ENCODE results near the gene IGSF21. TPM values are rescaled to one million over a fixed set of nuclear protein-coding genes. Genes with fewer than 3 reads are reported as not detected.

IGSF21 gene
- total RNA-seq, 1 donor, result not detected

DNA sequence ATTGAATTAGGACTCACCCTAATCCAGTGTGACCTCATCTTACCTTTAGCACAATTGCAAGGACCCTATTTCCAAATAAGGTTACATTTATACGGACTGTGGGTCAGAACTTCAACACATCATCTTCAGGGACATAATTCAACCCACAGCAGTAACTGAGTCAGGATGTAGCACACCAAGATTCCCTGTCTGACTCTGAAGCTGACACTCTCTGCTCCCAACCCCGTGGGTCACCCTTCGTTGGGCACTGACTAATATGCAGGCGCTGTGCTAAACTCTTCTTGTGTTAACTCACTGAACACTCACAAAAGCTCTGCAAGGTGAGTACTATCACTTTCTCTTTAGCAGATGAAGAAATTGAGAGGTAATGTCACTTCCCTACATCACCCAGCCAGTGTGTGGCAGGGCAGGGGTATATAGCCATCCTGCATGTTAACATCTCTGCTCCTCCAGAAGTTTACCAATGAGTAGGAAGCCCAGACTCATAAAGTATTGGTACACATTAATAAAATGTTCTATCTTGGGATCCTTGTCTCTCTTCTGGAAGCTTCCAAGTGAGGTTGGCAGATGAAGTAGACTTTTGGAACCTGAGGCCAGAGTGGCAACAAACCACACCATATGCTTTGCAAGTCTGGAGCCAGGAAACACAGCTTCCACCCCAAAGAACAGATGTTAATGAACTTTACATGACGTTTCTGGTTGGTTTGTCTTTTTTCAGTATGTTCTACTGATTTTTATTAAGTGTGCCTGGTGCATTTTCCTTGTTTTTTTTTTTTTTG, 233.9 kb downstream of the IGSF21 start:
- H3K9me3 ChIP-seq (ENCODE audit: low read depth, low read length), result no peaks in the 10 kb centered on the region
- no peak overlapping the region for H3K4me3 ChIP-seq (ENCODE audit: insufficient read depth, low read length)
- no peak for DNase-seq (ENCODE audit: insufficient read length, low spot score, missing footprints)
- H3K4me2 ChIP-seq (ENCODE audit: insufficient read depth, low read length), result no peak overlapping the region
- H3K79me2 ChIP-seq (ENCODE audit: insufficient read depth, low read length), result no peaks in the 10 kb centered on the region
- H3K4me1 ChIP-seq (ENCODE audit: insufficient read depth, low read length), result no peaks in the 10 kb centered on the region
- H3K27ac ChIP-seq (ENCODE audit: low read depth, low read length), result no peak overlapping the region
- TF ChIP-seq, protein P1, sequence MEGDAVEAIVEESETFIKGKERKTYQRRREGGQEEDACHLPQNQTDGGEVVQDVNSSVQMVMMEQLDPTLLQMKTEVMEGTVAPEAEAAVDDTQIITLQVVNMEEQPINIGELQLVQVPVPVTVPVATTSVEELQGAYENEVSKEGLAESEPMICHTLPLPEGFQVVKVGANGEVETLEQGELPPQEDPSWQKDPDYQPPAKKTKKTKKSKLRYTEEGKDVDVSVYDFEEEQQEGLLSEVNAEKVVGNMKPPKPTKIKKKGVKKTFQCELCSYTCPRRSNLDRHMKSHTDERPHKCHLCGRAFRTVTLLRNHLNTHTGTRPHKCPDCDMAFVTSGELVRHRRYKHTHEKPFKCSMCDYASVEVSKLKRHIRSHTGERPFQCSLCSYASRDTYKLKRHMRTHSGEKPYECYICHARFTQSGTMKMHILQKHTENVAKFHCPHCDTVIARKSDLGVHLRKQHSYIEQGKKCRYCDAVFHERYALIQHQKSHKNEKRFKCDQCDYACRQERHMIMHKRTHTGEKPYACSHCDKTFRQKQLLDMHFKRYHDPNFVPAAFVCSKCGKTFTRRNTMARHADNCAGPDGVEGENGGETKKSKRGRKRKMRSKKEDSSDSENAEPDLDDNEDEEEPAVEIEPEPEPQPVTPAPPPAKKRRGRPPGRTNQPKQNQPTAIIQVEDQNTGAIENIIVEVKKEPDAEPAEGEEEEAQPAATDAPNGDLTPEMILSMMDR (IDR thresholded peaks at IDR 0.05; ENCODE audit: extremely low read depth, low read depth, low read length), result no peak
- H2AFZ ChIP-seq (ENCODE audit: low read length), result no peak overlapping the region
- H3K27me3 ChIP-seq (ENCODE audit: insufficient read depth, low read length), result no peaks in the 10 kb centered on the region
- no peaks in the 10 kb centered on the region for H3K36me3 ChIP-seq (ENCODE audit: insufficient read depth, low read length)
- no peaks in the 10 kb centered on the region for H4K20me1 ChIP-seq (ENCODE audit: insufficient read depth, low read length)

DNA sequence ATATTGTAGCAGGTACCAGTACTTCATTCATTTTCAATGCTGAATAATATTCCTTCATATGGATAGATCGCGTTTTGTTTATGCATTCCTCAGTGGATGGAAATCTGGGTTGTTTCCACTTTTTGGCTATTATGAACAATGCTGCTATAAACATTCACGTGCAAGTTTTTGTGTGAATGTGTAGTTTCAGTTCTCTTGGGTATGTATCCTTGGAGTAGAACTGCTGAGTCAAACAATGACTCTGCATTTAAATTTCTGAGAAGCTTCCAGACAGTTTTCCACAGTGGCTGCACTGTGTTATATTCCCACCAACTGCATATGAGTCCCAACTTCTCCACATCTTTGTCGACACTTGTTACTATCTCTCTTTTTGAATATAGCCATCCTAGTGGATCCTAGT, 235.1 kb downstream of the IGSF21 start:
- Histone ChIP-seq H4K20me1 (ENCODE audit: insufficient read depth, low read length) (no peaks in the 10 kb centered on the region), H3K79me2 (ENCODE audit: insufficient read depth, low read length) (no peaks in the 10 kb centered on the region), H3K9me3 (ENCODE audit: low read depth, low read length) (no peaks in the 10 kb centered on the region), H3K36me3 (ENCODE audit: insufficient read depth, low read length) (no peaks in the 10 kb centered on the region), H3K27ac (ENCODE audit: low read depth, low read length) (no peak overlapping the region), H2AFZ (ENCODE audit: low read length) (no peak overlapping the region), H3K4me3 (ENCODE audit: insufficient read depth, low read length) (no peak overlapping the region), H3K4me1 (ENCODE audit: insufficient read depth, low read length) (no peaks in the 10 kb centered on the region), H3K27me3 (ENCODE audit: insufficient read depth, low read length) (no peaks in the 10 kb centered on the region), H3K4me2 (ENCODE audit: insufficient read depth, low read length) (no peak overlapping the region)
- no peak for DNase-seq (ENCODE audit: insufficient read length, low spot score, missing footprints)
- TF ChIP-seq, protein P1 (IDR thresholded peaks at IDR 0.05; ENCODE audit: extremely low read depth, low read depth, low read length), result no peak

DNA sequence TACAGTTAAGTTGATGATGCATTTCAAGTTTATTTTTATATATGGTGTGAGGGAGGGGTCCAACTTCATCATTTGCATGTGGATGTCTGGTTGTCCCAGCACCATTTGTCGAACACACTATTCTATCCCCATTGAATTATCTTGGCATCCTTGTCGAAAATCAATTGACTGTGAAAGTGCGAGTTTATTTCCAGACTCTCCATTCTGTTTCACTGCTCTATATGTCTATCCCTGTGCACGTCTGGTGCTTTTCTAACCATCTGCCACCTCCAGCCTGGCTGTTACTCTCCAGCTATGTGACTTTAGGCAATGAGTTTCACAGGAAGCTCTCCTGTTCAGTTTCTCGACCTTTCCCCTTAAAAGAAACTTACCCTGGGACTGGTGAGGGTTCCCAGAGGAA, 236.0 kb downstream of the IGSF21 start:
- Histone ChIP-seq H3K4me2 (ENCODE audit: insufficient read depth, low read length) (no peak overlapping the region), H3K27me3 (ENCODE audit: insufficient read depth, low read length) (no peaks in the 10 kb centered on the region), H4K20me1 (ENCODE audit: insufficient read depth, low read length) (no peaks in the 10 kb centered on the region), H3K36me3 (ENCODE audit: insufficient read depth, low read length) (no peaks in the 10 kb centered on the region), H3K9me3 (ENCODE audit: low read depth, low read length) (no peaks in the 10 kb centered on the region), H3K4me1 (ENCODE audit: insufficient read depth, low read length) (no peaks in the 10 kb centered on the region), H3K27ac (ENCODE audit: low read depth, low read length) (no peak overlapping the region), H3K79me2 (ENCODE audit: insufficient read depth, low read length) (no peaks in the 10 kb centered on the region), H3K4me3 (ENCODE audit: insufficient read depth, low read length) (no peak overlapping the region), H2AFZ (ENCODE audit: low read length) (no peak overlapping the region)
- TF ChIP-seq, protein P1 (IDR thresholded peaks at IDR 0.05; ENCODE audit: extremely low read depth, low read depth, low read length), result no peak
- no peak for DNase-seq (ENCODE audit: insufficient read length, low spot score, missing footprints)

DNA sequence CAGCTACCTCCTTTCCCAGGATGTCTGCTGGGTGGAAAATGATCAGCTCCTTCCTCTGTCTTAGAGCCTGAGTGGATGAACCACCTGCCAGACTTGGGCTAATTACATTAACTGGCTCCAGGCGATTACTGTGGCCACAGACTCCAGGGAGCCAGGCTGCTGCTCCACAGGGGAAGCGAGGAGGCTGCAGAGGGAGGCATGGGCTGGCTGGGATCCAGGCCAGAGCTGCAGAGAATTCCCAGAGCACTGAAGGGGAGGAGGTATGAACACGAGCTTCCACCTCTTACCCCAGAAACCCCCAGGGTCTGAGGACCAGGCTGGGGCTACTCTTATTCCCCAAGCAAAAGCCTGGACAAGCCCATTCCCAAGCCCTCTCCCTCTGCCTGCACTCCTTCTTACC, 237.2 kb downstream of the IGSF21 start:
- no peaks in the 10 kb centered on the region for H3K27me3 ChIP-seq (ENCODE audit: insufficient read depth, low read length)
- no peaks in the 10 kb centered on the region for H3K4me1 ChIP-seq (ENCODE audit: insufficient read depth, low read length)
- H3K36me3 ChIP-seq (ENCODE audit: insufficient read depth, low read length), result no peaks in the 10 kb centered on the region
- no peak overlapping the region for H3K4me2 ChIP-seq (ENCODE audit: insufficient read depth, low read length)
- TF ChIP-seq, protein P1 (IDR thresholded peaks at IDR 0.05; ENCODE audit: extremely low read depth, low read depth, low read length), result no peak
- H3K79me2 ChIP-seq (ENCODE audit: insufficient read depth, low read length), result no peaks in the 10 kb centered on the region
- H3K4me3 ChIP-seq (ENCODE audit: insufficient read depth, low read length), result no peak overlapping the region
- H4K20me1 ChIP-seq (ENCODE audit: insufficient read depth, low read length), result no peaks in the 10 kb centered on the region
- no peak for DNase-seq (ENCODE audit: insufficient read length, low spot score, missing footprints)
- no peak overlapping the region for H3K27ac ChIP-seq (ENCODE audit: low read depth, low read length)
- H3K9me3 ChIP-seq (ENCODE audit: low read depth, low read length), result no peaks in the 10 kb centered on the region
- H2AFZ ChIP-seq (ENCODE audit: low read length), result no peak overlapping the region
